ENCODE data around the gene GPD1L.
A peak's percentile ranks its signal among the peaks of the same experiment; 100 is the strongest.

The GPD1L gene

DNA sequence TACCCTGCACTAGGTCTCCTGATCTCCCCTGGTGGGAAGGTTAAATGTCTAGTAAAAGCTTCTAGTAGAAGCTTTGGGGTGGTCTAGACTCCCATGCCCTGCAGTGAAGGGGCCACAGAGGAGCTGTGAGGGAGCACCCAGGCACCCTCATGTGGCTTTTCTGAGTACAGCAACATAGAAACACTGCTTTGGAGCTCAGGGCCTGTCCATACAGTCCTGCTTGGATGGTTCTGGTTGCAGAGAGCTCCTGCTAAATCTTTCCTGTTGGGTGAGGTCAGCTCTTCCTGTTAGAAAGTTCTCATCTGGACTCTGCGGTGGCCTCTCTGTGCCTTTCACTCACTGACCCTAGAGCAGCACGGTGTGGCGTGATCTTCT is 47.8 kb downstream of the GPD1L start:
- Histone ChIP-seq H3K27me3 (ENCODE audit: insufficient read depth, low read length) (no peaks in the 10 kb centered on the region), H2AFZ (ENCODE audit: low read length, unreplicated experiment) (no peak overlapping the region), H3K4me1 (ENCODE audit: control insufficient read depth, insufficient read depth, low read length, unreplicated experiment) (no peaks in the 10 kb centered on the region), H3K36me3 (ENCODE audit: insufficient read depth, low read length) (no peaks in the 10 kb centered on the region), H3K4me3 (ENCODE audit: low read depth, low read length) (no peak overlapping the region), H3K79me2 (ENCODE audit: control insufficient read depth, insufficient read depth, low read length, unreplicated experiment) (no peaks in the 10 kb centered on the region), H3K27ac (ENCODE audit: low read depth, low read length) (no peak overlapping the region)

DNA sequence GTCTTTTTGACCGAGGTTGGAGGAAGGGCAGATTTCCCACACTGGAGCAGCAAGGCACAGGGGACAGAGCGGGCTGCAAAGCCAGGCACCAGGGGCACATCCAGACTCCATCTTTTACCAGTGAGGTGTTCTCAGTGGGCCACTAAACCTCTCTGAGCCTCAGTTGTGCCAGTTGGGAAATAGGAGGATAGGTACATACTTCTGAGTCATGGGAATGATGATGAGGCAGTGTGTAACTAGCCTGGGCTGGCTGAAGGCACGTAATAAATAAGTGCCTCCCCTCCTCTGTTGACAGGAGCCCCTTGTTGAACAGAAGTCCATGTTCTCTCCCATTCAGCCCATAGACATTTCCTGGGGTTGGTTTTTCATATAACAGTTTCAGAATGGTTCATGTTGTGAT is 48.7 kb downstream of the GPD1L start:
- no peaks in the 10 kb centered on the region for H3K27me3 ChIP-seq (ENCODE audit: insufficient read depth, low read length)
- no peak overlapping the region for H3K27ac ChIP-seq (ENCODE audit: low read depth, low read length)
- H3K4me1 ChIP-seq (ENCODE audit: control insufficient read depth, insufficient read depth, low read length, unreplicated experiment): no peaks in the 10 kb centered on the region
- H3K36me3 ChIP-seq (ENCODE audit: insufficient read depth, low read length): no peaks in the 10 kb centered on the region
- H2AFZ ChIP-seq (ENCODE audit: low read length, unreplicated experiment): no peak overlapping the region
- no peaks in the 10 kb centered on the region for H3K79me2 ChIP-seq (ENCODE audit: control insufficient read depth, insufficient read depth, low read length, unreplicated experiment)
- no peak overlapping the region for H3K4me3 ChIP-seq (ENCODE audit: low read depth, low read length)

DNA sequence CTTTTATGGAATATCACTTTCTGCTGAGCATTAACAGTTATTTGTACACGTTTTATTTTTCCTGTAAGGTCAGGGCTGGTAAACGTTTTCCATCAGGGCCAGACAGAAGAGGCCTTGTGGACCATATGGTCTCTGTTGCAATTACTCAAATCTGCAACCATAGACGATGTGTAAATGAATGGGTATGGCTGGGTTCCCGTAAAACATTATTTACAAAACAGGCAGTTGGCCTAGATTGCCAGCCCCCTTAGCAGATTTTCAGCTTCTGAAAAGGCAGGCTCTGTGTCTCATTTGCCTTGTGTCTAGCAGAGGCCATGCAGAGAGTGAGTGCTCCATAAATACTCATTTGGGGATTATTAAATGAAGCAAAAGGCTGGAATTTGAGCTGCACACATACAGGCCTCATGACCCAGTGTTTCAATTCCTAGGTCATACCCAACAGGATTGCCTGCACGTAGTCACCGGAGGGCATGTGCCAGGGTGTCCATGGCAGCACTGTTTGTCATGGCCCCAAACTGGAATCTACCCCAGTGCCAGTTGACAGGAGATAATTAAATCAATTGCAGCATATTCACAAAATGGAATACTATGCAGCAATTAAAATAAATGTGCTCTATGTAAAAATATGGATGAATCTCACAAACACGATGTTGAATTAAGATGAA is 51.3 kb downstream of the GPD1L start:
- no peaks in the 10 kb centered on the region for H3K4me1 ChIP-seq (ENCODE audit: control insufficient read depth, insufficient read depth, low read length, unreplicated experiment)
- no peaks in the 10 kb centered on the region for H3K36me3 ChIP-seq (ENCODE audit: insufficient read depth, low read length)
- no peak overlapping the region for H3K27ac ChIP-seq (ENCODE audit: low read depth, low read length)
- no peak overlapping the region for H2AFZ ChIP-seq (ENCODE audit: low read length, unreplicated experiment)
- no peaks in the 10 kb centered on the region for H3K27me3 ChIP-seq (ENCODE audit: insufficient read depth, low read length)
- H3K4me3 ChIP-seq (ENCODE audit: low read depth, low read length): no peak overlapping the region
- H3K79me2 ChIP-seq (ENCODE audit: control insufficient read depth, insufficient read depth, low read length, unreplicated experiment): no peaks in the 10 kb centered on the region

DNA sequence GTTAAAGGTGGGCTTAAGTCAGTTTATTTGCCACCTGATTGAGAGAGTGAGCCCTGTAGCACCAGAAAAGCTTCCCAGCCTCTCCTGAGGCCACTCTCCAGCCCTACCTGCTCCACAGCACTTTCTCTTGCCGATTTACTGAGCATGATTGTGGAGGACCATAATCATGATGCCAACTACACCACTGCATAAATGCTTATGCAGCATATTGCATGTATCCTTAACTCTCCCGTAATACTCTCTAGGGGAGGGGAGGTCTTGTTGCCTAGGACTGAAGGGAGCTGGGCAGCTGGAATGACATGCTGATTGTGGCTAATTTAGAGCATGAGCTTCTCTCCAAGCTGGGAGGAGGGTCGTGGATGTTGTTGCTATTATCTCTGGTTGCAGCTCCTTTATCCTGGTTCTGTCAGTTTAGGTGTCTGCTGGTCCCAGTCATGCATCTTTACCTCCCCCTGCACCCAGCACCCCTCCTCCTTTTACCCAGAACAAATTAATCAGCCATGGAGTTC is 54.3 kb downstream of the GPD1L start:
- Histone ChIP-seq H3K36me3 (ENCODE audit: insufficient read depth, low read length) (no peaks in the 10 kb centered on the region), H3K79me2 (ENCODE audit: control insufficient read depth, insufficient read depth, low read length, unreplicated experiment) (no peaks in the 10 kb centered on the region), H3K4me1 (ENCODE audit: control insufficient read depth, insufficient read depth, low read length, unreplicated experiment) (no peaks in the 10 kb centered on the region), H3K27me3 (ENCODE audit: insufficient read depth, low read length) (no peaks in the 10 kb centered on the region), H3K27ac (ENCODE audit: low read depth, low read length) (no peak overlapping the region), H2AFZ (ENCODE audit: low read length, unreplicated experiment) (no peak overlapping the region), H3K4me3 (ENCODE audit: low read depth, low read length) (no peak overlapping the region)

DNA sequence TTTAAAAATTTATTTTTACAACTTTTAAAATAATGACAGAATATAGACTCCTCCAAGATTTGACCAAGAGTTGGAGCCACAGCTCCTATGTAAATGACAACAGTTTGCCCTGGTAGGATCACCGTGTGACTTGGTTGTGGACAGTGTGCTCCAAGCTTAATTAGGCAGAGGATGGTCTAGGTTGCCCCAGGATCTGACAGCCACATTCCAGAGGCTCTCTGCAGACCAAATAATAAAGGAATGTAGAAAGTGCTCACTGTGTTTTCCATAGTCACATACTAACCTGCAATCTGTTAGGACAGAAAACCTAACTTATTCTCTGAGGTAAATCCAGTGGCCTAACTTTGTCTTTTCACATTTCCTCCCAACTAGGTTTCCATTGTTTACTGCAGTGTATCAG is 59.0 kb downstream of the GPD1L start:
- Histone ChIP-seq H3K27me3 (ENCODE audit: insufficient read depth, low read length) (no peaks in the 10 kb centered on the region), H3K27ac (ENCODE audit: low read depth, low read length) (no peak overlapping the region), H3K36me3 (ENCODE audit: insufficient read depth, low read length) (no peaks in the 10 kb centered on the region)

DNA sequence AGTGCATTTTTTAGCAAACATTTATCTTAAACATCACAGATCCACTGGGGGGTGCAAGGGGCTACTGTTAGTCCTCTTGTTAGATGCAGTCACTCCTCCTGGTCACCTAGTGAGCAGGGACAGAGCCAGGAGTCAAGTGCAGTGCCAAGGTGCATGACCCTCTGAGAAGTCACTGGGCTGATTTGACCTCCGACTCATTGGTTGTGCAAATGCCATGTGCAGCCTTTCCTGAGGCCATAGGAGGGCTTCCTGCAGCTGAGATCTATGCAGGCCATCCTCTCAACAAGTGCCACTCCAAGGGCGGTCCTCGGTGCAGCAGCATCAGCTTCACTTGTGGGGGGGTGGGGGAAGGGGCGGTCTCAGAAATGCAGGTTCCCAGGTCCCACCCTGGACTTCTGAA is 60.2 kb downstream of the GPD1L start:
- H3K36me3 ChIP-seq (ENCODE audit: insufficient read depth, low read length): no peaks in the 10 kb centered on the region; the same call in 1 of the 2 replicates
- H3K27me3 ChIP-seq (ENCODE audit: insufficient read depth, low read length): no peaks in the 10 kb centered on the region
- H3K27ac ChIP-seq (ENCODE audit: low read depth, low read length): no peak overlapping the region
- no peak overlapping the region for H3K4me3 ChIP-seq (ENCODE audit: low read depth, low read length)
- H3K4me1 ChIP-seq (ENCODE audit: control insufficient read depth, insufficient read depth, low read length, unreplicated experiment): no peaks in the 10 kb centered on the region
- no peak overlapping the region for H2AFZ ChIP-seq (ENCODE audit: low read length, unreplicated experiment)
- H3K79me2 ChIP-seq (ENCODE audit: control insufficient read depth, insufficient read depth, low read length, unreplicated experiment): no peaks in the 10 kb centered on the region

More for the DNA sequence above, 59.0 kb downstream of the GPD1L start:
- H3K4me3 ChIP-seq (ENCODE audit: low read depth, low read length): no peak overlapping the region
- no peaks in the 10 kb centered on the region for H3K4me1 ChIP-seq (ENCODE audit: control insufficient read depth, insufficient read depth, low read length, unreplicated experiment)
- H3K79me2 ChIP-seq (ENCODE audit: control insufficient read depth, insufficient read depth, low read length, unreplicated experiment): no peaks in the 10 kb centered on the region
- H2AFZ ChIP-seq (ENCODE audit: low read length, unreplicated experiment): no peak overlapping the region

DNA sequence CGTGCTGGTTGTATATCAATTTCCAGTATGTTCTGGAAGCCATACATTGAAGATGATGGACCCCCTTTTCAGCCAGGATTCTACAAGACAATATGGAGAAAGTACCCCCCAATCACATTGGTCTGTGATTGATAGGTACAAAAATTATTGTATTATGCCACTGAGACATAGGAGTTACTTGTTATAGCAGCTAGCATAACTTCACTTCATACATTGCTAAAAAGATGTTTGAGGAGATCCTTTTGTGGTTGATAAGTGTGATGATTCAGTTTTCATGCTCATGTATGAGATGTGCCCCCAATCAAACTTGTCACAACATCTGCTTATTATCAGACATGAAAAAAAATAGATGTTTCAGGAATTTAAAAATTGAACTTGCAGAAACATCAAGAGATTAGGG is 66.0 kb downstream of the GPD1L start:
- H3K79me2 ChIP-seq (ENCODE audit: control insufficient read depth, insufficient read depth, low read length, unreplicated experiment): no peaks in the 10 kb centered on the region
- H3K27me3 ChIP-seq (ENCODE audit: insufficient read depth, low read length): no peaks in the 10 kb centered on the region
- H3K4me3 ChIP-seq (ENCODE audit: low read depth, low read length): no peak overlapping the region
- H3K4me1 ChIP-seq (ENCODE audit: control insufficient read depth, insufficient read depth, low read length, unreplicated experiment): peaks cover 5% of the 10 kb centered on the region
- no peak overlapping the region for H3K27ac ChIP-seq (ENCODE audit: low read depth, low read length)
- no peak overlapping the region for H2AFZ ChIP-seq (ENCODE audit: low read length, unreplicated experiment)
- no peaks in the 10 kb centered on the region; the same call in 1 of the 2 replicates for H3K36me3 ChIP-seq (ENCODE audit: insufficient read depth, low read length)

DNA sequence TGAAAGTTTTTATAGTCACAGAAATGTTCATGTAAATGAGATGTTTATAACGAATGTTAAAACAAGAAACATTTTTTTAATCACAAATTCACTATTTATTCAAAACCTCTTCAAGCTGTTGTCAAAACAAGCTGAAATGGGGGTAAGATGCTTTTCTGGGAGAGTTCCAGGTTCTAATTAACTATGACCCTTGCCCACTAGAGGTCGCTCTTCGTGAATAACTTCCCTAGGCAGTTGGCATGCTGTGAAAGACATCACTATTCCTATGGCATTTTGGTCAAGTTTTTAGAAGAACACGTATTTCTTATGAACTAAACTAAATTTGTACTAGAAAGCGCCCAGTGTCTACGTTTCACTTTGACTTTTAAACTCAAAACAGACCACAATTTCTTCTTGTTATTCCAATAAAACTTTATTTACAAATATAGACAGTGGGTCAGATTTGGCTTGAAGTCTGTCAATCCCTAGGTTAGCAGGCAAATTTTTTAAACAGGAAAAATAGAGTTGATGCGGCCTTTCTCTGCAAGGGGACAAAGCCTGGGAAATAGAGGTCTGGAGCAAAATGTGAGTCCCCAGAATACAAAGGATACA is 69.3 kb downstream of the GPD1L start:
- Histone ChIP-seq H3K4me1 (ENCODE audit: control insufficient read depth, insufficient read depth, low read length, unreplicated experiment) (peaks cover 9% of the 10 kb centered on the region), H3K79me2 (ENCODE audit: control insufficient read depth, insufficient read depth, low read length, unreplicated experiment) (no peaks in the 10 kb centered on the region), H3K27ac (ENCODE audit: low read depth, low read length) (no peak overlapping the region), H2AFZ (ENCODE audit: low read length, unreplicated experiment) (peak overlapping the region; percentile 27), H3K27me3 (ENCODE audit: insufficient read depth, low read length) (no peaks in the 10 kb centered on the region), H3K36me3 (ENCODE audit: insufficient read depth, low read length) (no peaks in the 10 kb centered on the region; the same call in 1 of the 2 replicates), H3K4me3 (ENCODE audit: low read depth, low read length) (no peak overlapping the region)

DNA sequence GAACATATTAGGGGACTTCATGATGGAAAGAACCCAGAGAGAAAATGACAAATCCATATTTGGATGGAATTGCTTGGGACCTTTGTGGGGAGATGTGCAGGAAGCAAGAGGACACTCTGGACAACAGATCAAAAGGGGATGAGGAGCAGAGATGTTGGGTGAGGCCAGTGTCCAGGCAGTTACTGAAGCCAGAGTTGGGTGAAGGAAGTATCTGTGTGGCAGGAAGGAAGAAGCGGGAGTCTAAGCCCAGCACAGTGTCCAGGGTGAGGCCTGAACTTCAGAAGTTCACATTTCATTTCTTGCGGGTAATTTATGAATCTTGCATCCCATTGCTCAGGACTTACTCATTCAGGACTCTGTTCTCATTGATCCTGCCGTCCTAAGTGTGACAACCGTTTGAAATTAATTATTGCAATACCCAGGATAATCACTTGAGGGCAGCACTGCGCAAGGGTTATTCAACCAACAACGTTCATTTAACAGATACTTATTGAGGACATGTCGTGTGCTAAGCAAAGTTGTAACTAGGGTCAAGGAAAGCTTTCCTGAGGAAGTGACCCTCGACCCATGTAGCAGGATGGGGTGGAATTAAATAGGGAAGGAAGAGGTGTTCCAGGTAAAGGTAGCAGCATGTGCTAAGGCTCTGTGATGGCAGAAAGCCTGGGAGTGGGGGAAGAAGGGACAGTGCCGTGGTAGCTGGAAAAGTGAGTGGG is 70.7 kb downstream of the GPD1L start:
- Histone ChIP-seq H3K27ac (ENCODE audit: low read depth, low read length) (no peak overlapping the region), H3K27me3 (ENCODE audit: insufficient read depth, low read length) (no peaks in the 10 kb centered on the region), H2AFZ (ENCODE audit: low read length, unreplicated experiment) (peak overlapping the region; percentile 55), H3K4me1 (ENCODE audit: control insufficient read depth, insufficient read depth, low read length, unreplicated experiment) (peaks cover 9% of the 10 kb centered on the region), H3K36me3 (ENCODE audit: insufficient read depth, low read length) (no peaks in the 10 kb centered on the region), H3K4me3 (ENCODE audit: low read depth, low read length) (peak overlapping the region; percentile 59), H3K79me2 (ENCODE audit: control insufficient read depth, insufficient read depth, low read length, unreplicated experiment) (no peaks in the 10 kb centered on the region)

DNA sequence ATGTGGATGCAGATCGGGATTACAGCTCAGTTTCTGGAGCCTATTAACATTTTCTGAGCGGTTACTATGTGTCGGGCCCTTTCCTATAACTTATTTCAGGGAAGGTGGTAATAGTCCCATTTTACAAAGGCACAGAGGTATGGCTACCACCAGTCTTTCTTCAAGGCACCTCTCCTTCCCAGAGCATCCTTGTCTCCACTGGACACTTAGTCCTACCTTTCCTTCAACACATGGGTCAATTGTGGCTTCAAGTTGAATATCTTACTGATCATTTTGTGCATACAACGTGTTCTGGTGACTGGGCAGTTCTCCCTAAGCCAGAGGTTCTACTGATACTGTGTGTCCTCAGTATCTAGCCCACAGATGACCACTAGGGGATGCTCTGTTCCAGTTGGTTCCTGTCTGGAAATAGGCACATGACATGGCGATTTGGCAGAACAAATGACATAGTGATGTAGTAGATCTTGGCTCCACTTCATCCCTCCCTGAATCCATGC is 71.3 kb downstream of the GPD1L start:
- H3K36me3 ChIP-seq (ENCODE audit: insufficient read depth, low read length): no peaks in the 10 kb centered on the region
- H3K27me3 ChIP-seq (ENCODE audit: insufficient read depth, low read length): no peaks in the 10 kb centered on the region
- peak overlapping the region; percentile 59 for H3K4me3 ChIP-seq (ENCODE audit: low read depth, low read length)
- peak overlapping the region; percentile 55 for H2AFZ ChIP-seq (ENCODE audit: low read length, unreplicated experiment)
- H3K4me1 ChIP-seq (ENCODE audit: control insufficient read depth, insufficient read depth, low read length, unreplicated experiment): peaks cover 9% of the 10 kb centered on the region
- H3K27ac ChIP-seq (ENCODE audit: low read depth, low read length): no peak overlapping the region
- H3K79me2 ChIP-seq (ENCODE audit: control insufficient read depth, insufficient read depth, low read length, unreplicated experiment): no peaks in the 10 kb centered on the region

All from ACC112 (cell line).